GM19324 (cell line): ENCODE results near the gene KIF26A.

Source experiments
- ATAC-seq: cut with Tn5 transposase; IDR thresholded peaks from one replicate; pipeline ENCODE4 v1.9.1; 2021; ENCODE audit warnings: mild to moderate bottlenecking, moderate library complexity; ENCODE audit not compliant: unreplicated experiment, low FRiP score

KIF26A gene

GRCh38 chr14:104228716-104229533, 90.5 kb downstream of the KIF26A start:
- no peak for ATAC-seq

- ATAC-seq, result no peak
These were observed 91.2 kb downstream of the KIF26A start for GRCh38 chr14:104229534-104230055.

GRCh38 chr14:104230119-104230815, 91.9 kb downstream of the KIF26A start:
- no peak for ATAC-seq
